RPMI7951 (cell line): ENCODE measurements around the gene LCTL. TPM values are rescaled to one million over a fixed set of nuclear protein-coding genes. Genes with fewer than 3 reads are reported as not detected.
"Not testable (repeated sequence)": the region's sequence is repeated elsewhere in the genome, so short reads cannot be mapped to it uniquely, and the experiment has no call there.

Experiments
- DNase-seq: peaks from one replicate; pipeline ENCODE4 v3.0.0-alpha.2; 2012; ENCODE audit warnings: low read depth
- total RNA-seq: library from RNA; depleted of rRNA; stranded (reverse); fragments of >200 nt; shearing (Covaris generic); gene quantifications from 2 replicates; pipeline ENCODE4 v1.2.3, GENCODE V29; 2014; rRNA removed

LCTL gene
- total RNA-seq, 1 experiment from 2014 or later: 2.2 TPM

GRCh38 chr15:66503041-66503648, 62.7 kb downstream of the LCTL start:
- DNase-seq: not testable (repeated sequence)

- DNase-seq: no peak
These were observed 63.3 kb downstream of the LCTL start for GRCh38 chr15:66502491-66502890.

GRCh38 chr15:66500346-66500745, 65.5 kb downstream of the LCTL start:
- DNase-seq: not testable (repeated sequence)

- peak; percentile 46 for DNase-seq
These were observed 67.1 kb downstream of the LCTL start for GRCh38 chr15:66498501-66499386.

Other genes starting within 250 kb of the LCTL start
- gene TIPIN, start 209.3 kb downstream of the LCTL start, total RNA-seq: 19.2 and 21.4 TPM in 2 replicates
- gene MAP2K1, start 179.1 kb downstream of the LCTL start, total RNA-seq: 57.1 and 73.4 TPM in 2 replicates
- 25.4 and 28.4 TPM in 2 replicates for gene SNAPC5, start 68.2 kb downstream of the LCTL start, total RNA-seq
- 5,469 and 6,147 TPM in 2 replicates for gene RPL4, start 61.1 kb downstream of the LCTL start, total RNA-seq
- 73.1 and 87.0 TPM in 2 replicates for gene ZWILCH, start 60.7 kb downstream of the LCTL start, total RNA-seq
- 2.0 and 2.7 TPM in 2 replicates for gene SMAD6, start 136.2 kb upstream of the LCTL start, total RNA-seq